ENCODE measurements around the gene HS3ST3B1. TPM values are rescaled to one million over a fixed set of nuclear protein-coding genes. Genes with fewer than 3 reads are reported as not detected.

Gene HS3ST3B1
- total and polyA plus RNA-seq, 9 donors: 3.2 to 9.9 (median 5.9) TPM

DNA sequence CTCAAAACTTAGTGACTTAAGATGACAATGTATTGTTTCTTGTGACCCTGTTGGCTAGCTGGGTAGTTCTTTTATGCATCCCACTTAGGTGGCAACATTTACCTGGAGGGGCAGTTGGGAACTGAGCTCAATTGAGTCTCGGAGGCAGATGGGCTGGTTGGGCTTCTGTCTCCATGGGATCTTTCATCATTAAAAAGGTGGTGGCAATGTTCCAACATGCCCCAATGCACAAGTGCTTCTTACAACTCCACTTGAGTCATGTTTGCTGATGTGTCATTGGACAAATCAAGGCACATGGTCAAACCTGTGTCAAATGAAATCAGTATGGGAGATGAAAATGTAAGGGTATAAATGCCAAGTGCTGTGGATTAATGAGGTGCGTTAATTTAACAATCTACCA is 11.7 kb upstream of the HS3ST3B1 start:
- no peak for DNase-seq
- no peaks in the 10 kb centered on the region for H3K36me3 ChIP-seq
- 79 to 91% (median 86%) methylated on average over 2 of the region's 2 CpGs for WGBS, 3 donors
- no peak overlapping the region for H3K4me3 ChIP-seq
- no peak overlapping the region for H3K27ac ChIP-seq
- intact Hi-C loops (cut with DNase I): no loop called here
- no peaks in the 10 kb centered on the region for H3K9me3 ChIP-seq
- H3K4me1 ChIP-seq (ENCODE audit: insufficient read depth): no peaks in the 10 kb centered on the region
- TF ChIP-seq, protein P1, sequence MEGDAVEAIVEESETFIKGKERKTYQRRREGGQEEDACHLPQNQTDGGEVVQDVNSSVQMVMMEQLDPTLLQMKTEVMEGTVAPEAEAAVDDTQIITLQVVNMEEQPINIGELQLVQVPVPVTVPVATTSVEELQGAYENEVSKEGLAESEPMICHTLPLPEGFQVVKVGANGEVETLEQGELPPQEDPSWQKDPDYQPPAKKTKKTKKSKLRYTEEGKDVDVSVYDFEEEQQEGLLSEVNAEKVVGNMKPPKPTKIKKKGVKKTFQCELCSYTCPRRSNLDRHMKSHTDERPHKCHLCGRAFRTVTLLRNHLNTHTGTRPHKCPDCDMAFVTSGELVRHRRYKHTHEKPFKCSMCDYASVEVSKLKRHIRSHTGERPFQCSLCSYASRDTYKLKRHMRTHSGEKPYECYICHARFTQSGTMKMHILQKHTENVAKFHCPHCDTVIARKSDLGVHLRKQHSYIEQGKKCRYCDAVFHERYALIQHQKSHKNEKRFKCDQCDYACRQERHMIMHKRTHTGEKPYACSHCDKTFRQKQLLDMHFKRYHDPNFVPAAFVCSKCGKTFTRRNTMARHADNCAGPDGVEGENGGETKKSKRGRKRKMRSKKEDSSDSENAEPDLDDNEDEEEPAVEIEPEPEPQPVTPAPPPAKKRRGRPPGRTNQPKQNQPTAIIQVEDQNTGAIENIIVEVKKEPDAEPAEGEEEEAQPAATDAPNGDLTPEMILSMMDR (IDR thresholded peaks at IDR 0.05): no peak
- no peak for TF ChIP-seq EP300 (IDR thresholded peaks at IDR 0.05)
- TF ChIP-seq POLR2A (IDR thresholded peaks at IDR 0.05): no peak
- H3K27me3 ChIP-seq: no peaks in the 10 kb centered on the region

DNA sequence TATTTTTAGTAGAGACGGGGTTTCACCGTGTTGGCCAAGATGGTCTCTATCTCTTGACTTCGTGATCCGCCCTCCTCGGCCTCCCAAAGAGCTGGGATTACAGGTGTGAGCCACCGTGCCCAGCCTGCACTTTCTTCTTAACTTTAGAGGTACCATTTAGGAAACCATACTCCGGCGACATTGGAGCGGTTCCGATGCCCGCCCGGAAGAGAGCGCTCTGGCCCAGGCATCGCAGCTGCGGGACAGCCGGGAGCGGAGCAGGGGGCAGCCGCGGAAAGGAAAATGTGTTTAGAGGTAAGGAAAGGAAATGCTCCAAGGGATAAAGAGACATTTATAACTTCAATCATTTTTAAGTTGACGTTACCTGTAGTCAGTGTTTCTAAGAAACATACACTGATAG is 6.0 kb upstream of the HS3ST3B1 start:
- H3K4me1 ChIP-seq (ENCODE audit: insufficient read depth): peaks cover 7% of the 10 kb centered on the region
- H3K9me3 ChIP-seq: no peaks in the 10 kb centered on the region
- TF ChIP-seq EP300 (IDR thresholded peaks at IDR 0.05) (no peak), POLR2A (IDR thresholded peaks at IDR 0.05) (no peak)
- TF ChIP-seq, protein P1 (IDR thresholded peaks at IDR 0.05): no peak
- WGBS, 3 donors: 42 to 46% (median 45%) methylated on average over 20 of the region's 20 CpGs
- H3K4me3 ChIP-seq: no peak overlapping the region
- H3K36me3 ChIP-seq: no peaks in the 10 kb centered on the region
- intact Hi-C loops (cut with DNase I): loop anchor here in 1 of 4 donors (10.0 kb wide), 1 partner anchor 960 kb away; no protein-coding TSS in a partner anchor
- no peak overlapping the region for H3K27ac ChIP-seq
- no peaks in the 10 kb centered on the region for H3K27me3 ChIP-seq
- no peak for DNase-seq

DNA sequence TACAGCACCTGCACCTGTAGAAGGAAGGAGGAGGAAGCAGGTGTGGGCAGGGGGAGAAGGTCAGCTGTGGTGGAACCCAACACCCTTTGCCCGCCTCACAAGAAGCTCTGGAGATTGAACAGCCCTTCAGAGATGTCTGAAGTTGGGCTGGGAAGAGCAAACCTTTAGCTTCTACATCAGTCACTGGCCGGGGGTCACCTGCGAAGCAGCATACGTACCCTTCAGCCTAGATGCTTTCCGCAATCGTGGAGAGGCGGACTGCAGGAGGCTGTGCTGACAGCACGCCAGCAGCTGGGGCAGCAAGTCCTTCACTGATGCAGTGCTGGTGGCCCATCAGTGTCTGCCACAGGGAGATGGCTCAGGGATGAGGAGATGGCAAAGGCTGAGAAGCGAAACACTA is 5.2 kb upstream of the HS3ST3B1 start:
- Histone ChIP-seq H3K9me3 (no peaks in the 10 kb centered on the region), H3K4me3 (no peak overlapping the region), H3K36me3 (no peaks in the 10 kb centered on the region), H3K4me1 (ENCODE audit: insufficient read depth) (peaks cover 7% of the 10 kb centered on the region), H3K27ac (no peak overlapping the region), H3K27me3 (no peaks in the 10 kb centered on the region)
- 73 to 91% (median 87%) methylated on average over 9 of the region's 9 CpGs for WGBS, 3 donors
- intact Hi-C loops (cut with DNase I): loop anchor here in 1 of 4 donors (10.0 kb wide), 1 partner anchor 961 kb away; no protein-coding TSS in a partner anchor
- DNase-seq: no peak
- TF ChIP-seq, protein P1 (IDR thresholded peaks at IDR 0.05): no peak
- no peak for TF ChIP-seq POLR2A (IDR thresholded peaks at IDR 0.05)
- TF ChIP-seq EP300 (IDR thresholded peaks at IDR 0.05): no peak

DNA sequence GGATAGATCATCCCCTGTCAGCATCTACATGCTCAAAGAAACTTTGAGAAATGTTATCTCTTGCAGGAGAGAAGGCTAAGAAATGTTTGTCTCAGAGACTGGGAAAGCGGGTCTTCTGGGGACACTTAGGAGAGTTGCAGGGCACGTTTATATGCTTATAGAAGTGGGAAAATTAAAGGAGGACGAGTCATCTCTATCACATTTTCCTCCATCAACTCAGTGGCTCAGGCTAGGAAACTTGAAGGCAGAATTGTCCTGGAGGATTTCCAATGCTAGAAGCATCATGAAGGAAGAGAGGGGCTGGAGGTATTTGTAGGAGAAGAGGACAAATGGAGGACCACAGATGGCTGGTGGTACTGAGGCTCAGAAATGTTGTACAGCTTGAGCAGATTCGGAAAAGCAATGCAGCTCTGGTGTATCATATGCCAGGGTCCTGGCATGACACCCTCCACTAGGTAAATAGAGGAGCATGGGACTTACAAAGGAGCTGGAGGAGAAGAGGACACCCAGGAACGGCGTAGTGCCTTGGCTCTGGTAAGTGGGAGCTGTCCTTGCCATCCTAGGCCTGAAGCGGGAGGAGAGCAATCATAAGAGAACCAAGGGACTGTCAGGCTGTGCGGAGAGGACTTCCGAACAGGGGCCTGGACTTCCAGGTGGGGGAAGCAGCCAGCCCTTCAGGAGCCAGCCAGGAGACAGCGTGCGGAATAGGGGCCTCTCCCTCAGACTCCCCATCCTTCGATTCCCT is 4.5 kb upstream of the HS3ST3B1 start:
- H3K4me3 ChIP-seq: no peak overlapping the region
- DNase-seq: no peak
- intact Hi-C loops (cut with DNase I): loop anchor here in 1 of 4 donors (10.0 kb wide), 1 partner anchor 962 kb away; no protein-coding TSS in a partner anchor
- TF ChIP-seq, protein P1 (IDR thresholded peaks at IDR 0.05): no peak
- TF ChIP-seq POLR2A (IDR thresholded peaks at IDR 0.05) (no peak), EP300 (IDR thresholded peaks at IDR 0.05) (no peak)
- H3K9me3 ChIP-seq: no peaks in the 10 kb centered on the region
- H3K27me3 ChIP-seq: no peaks in the 10 kb centered on the region
- H3K27ac ChIP-seq: no peak overlapping the region
- 62 to 71% (median 63%) methylated on average over 12 of the region's 12 CpGs for WGBS, 3 donors
- H3K36me3 ChIP-seq: no peaks in the 10 kb centered on the region
- H3K4me1 ChIP-seq (ENCODE audit: insufficient read depth): peaks cover 7% of the 10 kb centered on the region

Measured in ovary (tissue), 9 donors.